Measurements from ENCODE around the gene SLX9. TPM values are rescaled to one million over a fixed set of nuclear protein-coding genes. Genes with fewer than 3 reads are reported as not detected.

The SLX9 gene
- total RNA-seq, 4 donors from 2014 or later: 11.9 to 26.2 (median 16.1) TPM

GRCh38 chr21:44921928-44922327, 17.9 kb upstream of the SLX9 start:
- no peak for DNase-seq (ENCODE audit: low spot score)
- TF ChIP-seq CTCF (IDR thresholded peaks at IDR 0.05): no peak
- no peak for ATAC-seq (ENCODE audit: low FRiP score)

- no peak for DNase-seq (ENCODE audit: low spot score)
- no peak for TF ChIP-seq CTCF (IDR thresholded peaks at IDR 0.05)
Observed at GRCh38 chr21:44923480-44924084, 16.2 kb upstream of the SLX9 start.

DNA sequence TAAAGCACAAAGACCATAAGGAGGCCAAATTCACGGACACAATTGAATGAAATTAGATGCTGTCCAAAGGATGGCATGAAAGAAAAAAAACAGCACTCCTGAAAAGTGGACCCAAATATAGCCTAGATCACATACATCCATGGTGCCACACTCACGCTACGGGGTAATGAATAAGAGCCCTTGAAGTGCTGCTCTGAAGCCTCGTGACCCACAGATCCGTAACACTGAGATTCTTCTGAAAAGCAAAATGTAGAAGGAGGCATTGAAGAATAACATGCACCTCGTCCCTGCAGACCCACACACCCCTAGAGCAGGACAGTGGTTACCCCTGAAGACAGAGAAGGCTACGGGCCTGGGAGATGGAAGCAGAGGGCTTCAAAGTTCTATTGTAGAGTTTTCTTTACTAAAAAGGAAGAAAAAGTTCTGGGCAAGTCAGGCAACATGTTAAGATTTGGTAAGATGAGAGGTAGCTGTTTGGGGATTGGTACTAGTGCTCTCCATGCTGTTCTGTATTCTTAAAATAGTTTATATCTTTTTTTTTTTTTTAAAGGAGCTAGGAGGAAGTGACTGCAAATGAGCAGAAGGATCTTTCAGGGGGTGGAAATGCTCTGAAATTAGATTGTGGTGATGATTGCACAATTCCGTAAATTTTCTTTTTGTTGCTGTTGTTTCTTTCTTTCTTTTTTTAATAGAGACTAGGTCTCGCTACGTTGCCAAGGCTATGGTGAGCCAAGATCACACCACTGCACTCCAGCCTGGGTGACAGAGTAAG, 15.0 kb upstream of the SLX9 start:
- ATAC-seq (ENCODE audit: low FRiP score) (no peak), DNase-seq (ENCODE audit: low spot score) (no peak)
- TF ChIP-seq CTCF (IDR thresholded peaks at IDR 0.05): no peak

More at GRCh38 chr21:44923480-44924084, 16.2 kb upstream of the SLX9 start:
- no peak for ATAC-seq (ENCODE audit: low FRiP score)

DNA sequence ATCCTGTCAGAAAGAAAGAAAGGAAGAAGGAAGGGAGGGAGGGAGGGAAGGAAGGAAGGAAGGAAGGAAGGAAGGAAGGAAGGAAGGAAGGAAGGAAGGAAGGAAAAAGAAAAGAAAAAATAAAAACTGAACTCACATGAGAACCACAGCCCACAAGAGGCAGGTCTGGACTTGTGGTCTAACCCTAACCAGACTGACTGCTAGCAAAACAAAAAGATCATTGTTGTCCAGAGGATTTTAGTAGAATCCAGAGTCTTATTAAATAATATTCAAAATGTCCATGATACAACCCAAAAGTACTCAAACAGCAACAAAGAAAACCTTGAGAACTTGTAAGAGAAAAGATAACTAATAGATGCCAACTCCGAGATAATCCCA, 14.5 kb upstream of the SLX9 start:
- ATAC-seq (ENCODE audit: low FRiP score): no peak
- DNase-seq (ENCODE audit: low spot score): no peak
- TF ChIP-seq CTCF (IDR thresholded peaks at IDR 0.05): no peak

GRCh38 chr21:44926331-44927101, 13.3 kb upstream of the SLX9 start:
- ATAC-seq (ENCODE audit: low FRiP score) (no peak), DNase-seq (ENCODE audit: low spot score) (no peak)
- TF ChIP-seq CTCF (IDR thresholded peaks at IDR 0.05): no peak

DNA sequence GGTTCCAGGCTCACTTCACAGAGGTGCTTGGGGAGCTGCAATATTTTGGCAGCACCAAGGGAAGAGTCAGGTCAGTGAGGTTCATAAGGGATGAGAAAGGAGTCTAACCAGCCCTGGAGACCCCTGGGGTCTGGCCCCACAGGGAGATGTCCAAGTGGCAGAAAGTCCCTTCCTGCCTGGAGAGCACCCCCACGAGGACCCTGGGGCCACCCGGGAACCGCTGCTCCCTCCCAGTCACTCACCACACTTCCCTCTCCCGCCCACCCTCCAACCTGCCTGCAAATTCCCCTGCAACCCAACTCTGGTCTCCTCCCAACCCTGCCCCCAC, 12.6 kb upstream of the SLX9 start:
- DNase-seq (ENCODE audit: low spot score): no peak
- TF ChIP-seq CTCF (IDR thresholded peaks at IDR 0.05): no peak
- ATAC-seq (ENCODE audit: low FRiP score): no peak

Measured in omental fat pad (tissue), 4 donors.